ENCODE results near the gene WNT7B.

The WNT7B gene

GRCh38 chr22:45971408-45972028, 5.4 kb downstream of the WNT7B start:
- TF ChIP-seq, protein P1, sequence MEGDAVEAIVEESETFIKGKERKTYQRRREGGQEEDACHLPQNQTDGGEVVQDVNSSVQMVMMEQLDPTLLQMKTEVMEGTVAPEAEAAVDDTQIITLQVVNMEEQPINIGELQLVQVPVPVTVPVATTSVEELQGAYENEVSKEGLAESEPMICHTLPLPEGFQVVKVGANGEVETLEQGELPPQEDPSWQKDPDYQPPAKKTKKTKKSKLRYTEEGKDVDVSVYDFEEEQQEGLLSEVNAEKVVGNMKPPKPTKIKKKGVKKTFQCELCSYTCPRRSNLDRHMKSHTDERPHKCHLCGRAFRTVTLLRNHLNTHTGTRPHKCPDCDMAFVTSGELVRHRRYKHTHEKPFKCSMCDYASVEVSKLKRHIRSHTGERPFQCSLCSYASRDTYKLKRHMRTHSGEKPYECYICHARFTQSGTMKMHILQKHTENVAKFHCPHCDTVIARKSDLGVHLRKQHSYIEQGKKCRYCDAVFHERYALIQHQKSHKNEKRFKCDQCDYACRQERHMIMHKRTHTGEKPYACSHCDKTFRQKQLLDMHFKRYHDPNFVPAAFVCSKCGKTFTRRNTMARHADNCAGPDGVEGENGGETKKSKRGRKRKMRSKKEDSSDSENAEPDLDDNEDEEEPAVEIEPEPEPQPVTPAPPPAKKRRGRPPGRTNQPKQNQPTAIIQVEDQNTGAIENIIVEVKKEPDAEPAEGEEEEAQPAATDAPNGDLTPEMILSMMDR (conservative IDR thresholded peaks at IDR 0.05; ENCODE audit: low read length): no peak
- no peak for TF ChIP-seq EZH2phosphoT487 (IDR thresholded peaks at IDR 0.05; ENCODE audit: borderline replicate concordance)
- peaks cover 12% of the 10 kb centered on the region for H3K27me3 ChIP-seq (ENCODE audit: insufficient read depth, low read length, poor library complexity, severe bottlenecking)
- H3K79me2 ChIP-seq (ENCODE audit: insufficient read depth, low read length): peaks cover 95% of the 10 kb centered on the region
- peak overlapping the region; percentile 94 for H3K4me2 ChIP-seq (ENCODE audit: low read depth, low read length, poor library complexity, severe bottlenecking)
- peaks cover 49% of the 10 kb centered on the region for H3K4me1 ChIP-seq (ENCODE audit: insufficient read depth, low read length, poor library complexity, severe bottlenecking)
- H3K9me3 ChIP-seq (ENCODE audit: insufficient read depth, low read depth, low read length): no peaks in the 10 kb centered on the region
- no peaks in the 10 kb centered on the region for H3K9me2 ChIP-seq (replicated peaks; ENCODE audit: low read depth, low read length)
- peak overlapping the region; percentile 75 for H3K9ac ChIP-seq (ENCODE audit: low read depth, low read length, poor library complexity, severe bottlenecking)
- peaks cover 29% of the 10 kb centered on the region for H4K20me1 ChIP-seq (ENCODE audit: insufficient read depth, low read length, poor library complexity, severe bottlenecking)
- H3F3A ChIP-seq (ENCODE audit: low read depth): no peaks in the 10 kb centered on the region
- H2AFZ ChIP-seq (ENCODE audit: low read length): peak overlapping the region; percentile 43; the same call in 1 of the 2 replicates
- peak overlapping the region; percentile 88 for H3K4me3 ChIP-seq (ENCODE audit: low read length, poor library complexity, severe bottlenecking)
- H3K36me3 ChIP-seq (ENCODE audit: insufficient read depth, low read length): no peaks in the 10 kb centered on the region

GRCh38 chr22:45970705-45971407, 6.1 kb downstream of the WNT7B start:
- Histone ChIP-seq H3K4me2 (ENCODE audit: low read depth, low read length, poor library complexity, severe bottlenecking) (peak overlapping the region; percentile 94), H3K27me3 (ENCODE audit: insufficient read depth, low read length, poor library complexity, severe bottlenecking) (peaks cover 9% of the 10 kb centered on the region), H2AFZ (ENCODE audit: low read length) (peak overlapping the region; percentile 43), H3F3A (ENCODE audit: low read depth) (no peaks in the 10 kb centered on the region), H3K9ac (ENCODE audit: low read depth, low read length, poor library complexity, severe bottlenecking) (peak overlapping the region; percentile 75), H3K9me2 (replicated peaks; ENCODE audit: low read depth, low read length) (no peaks in the 10 kb centered on the region), H3K4me3 (ENCODE audit: low read length, poor library complexity, severe bottlenecking) (peak overlapping the region; percentile 88), H3K79me2 (ENCODE audit: insufficient read depth, low read length) (peaks cover 98% of the 10 kb centered on the region), H4K20me1 (ENCODE audit: insufficient read depth, low read length, poor library complexity, severe bottlenecking) (peaks cover 25% of the 10 kb centered on the region), H3K9me3 (ENCODE audit: insufficient read depth, low read depth, low read length) (no peaks in the 10 kb centered on the region), H3K36me3 (ENCODE audit: insufficient read depth, low read length) (no peaks in the 10 kb centered on the region), H3K4me1 (ENCODE audit: insufficient read depth, low read length, poor library complexity, severe bottlenecking) (peaks cover 51% of the 10 kb centered on the region)
- no peak for TF ChIP-seq EZH2phosphoT487 (IDR thresholded peaks at IDR 0.05; ENCODE audit: borderline replicate concordance)
- TF ChIP-seq, protein P1 (conservative IDR thresholded peaks at IDR 0.05; ENCODE audit: low read length): peak; percentile 23

GRCh38 chr22:45969801-45970470, 7.0 kb downstream of the WNT7B start:
- H3K9ac ChIP-seq (ENCODE audit: low read depth, low read length, poor library complexity, severe bottlenecking): peak overlapping the region; percentile 75
- no peaks in the 10 kb centered on the region for H3K9me3 ChIP-seq (ENCODE audit: insufficient read depth, low read depth, low read length)
- H3K36me3 ChIP-seq (ENCODE audit: insufficient read depth, low read length): no peaks in the 10 kb centered on the region
- H3K4me1 ChIP-seq (ENCODE audit: insufficient read depth, low read length, poor library complexity, severe bottlenecking): peaks cover 44% of the 10 kb centered on the region
- H3K27me3 ChIP-seq (ENCODE audit: insufficient read depth, low read length, poor library complexity, severe bottlenecking): peaks cover 1% of the 10 kb centered on the region
- peaks cover 20% of the 10 kb centered on the region for H4K20me1 ChIP-seq (ENCODE audit: insufficient read depth, low read length, poor library complexity, severe bottlenecking)
- H3K4me3 ChIP-seq (ENCODE audit: low read length, poor library complexity, severe bottlenecking): peak overlapping the region; percentile 88
- H2AFZ ChIP-seq (ENCODE audit: low read length): no peak overlapping the region
- peak overlapping the region; percentile 94 for H3K4me2 ChIP-seq (ENCODE audit: low read depth, low read length, poor library complexity, severe bottlenecking)
- H3K79me2 ChIP-seq (ENCODE audit: insufficient read depth, low read length): peaks cover 98% of the 10 kb centered on the region
- H3K9me2 ChIP-seq (replicated peaks; ENCODE audit: low read depth, low read length): no peaks in the 10 kb centered on the region
- no peaks in the 10 kb centered on the region for H3F3A ChIP-seq (ENCODE audit: low read depth)
- TF ChIP-seq, protein P1 (conservative IDR thresholded peaks at IDR 0.05; ENCODE audit: low read length): no peak
- no peak for TF ChIP-seq EZH2phosphoT487 (IDR thresholded peaks at IDR 0.05; ENCODE audit: borderline replicate concordance)

Measured in Loucy (cell line).